ENCODE measurements around the gene CHD8.

Gene CHD8

DNA sequence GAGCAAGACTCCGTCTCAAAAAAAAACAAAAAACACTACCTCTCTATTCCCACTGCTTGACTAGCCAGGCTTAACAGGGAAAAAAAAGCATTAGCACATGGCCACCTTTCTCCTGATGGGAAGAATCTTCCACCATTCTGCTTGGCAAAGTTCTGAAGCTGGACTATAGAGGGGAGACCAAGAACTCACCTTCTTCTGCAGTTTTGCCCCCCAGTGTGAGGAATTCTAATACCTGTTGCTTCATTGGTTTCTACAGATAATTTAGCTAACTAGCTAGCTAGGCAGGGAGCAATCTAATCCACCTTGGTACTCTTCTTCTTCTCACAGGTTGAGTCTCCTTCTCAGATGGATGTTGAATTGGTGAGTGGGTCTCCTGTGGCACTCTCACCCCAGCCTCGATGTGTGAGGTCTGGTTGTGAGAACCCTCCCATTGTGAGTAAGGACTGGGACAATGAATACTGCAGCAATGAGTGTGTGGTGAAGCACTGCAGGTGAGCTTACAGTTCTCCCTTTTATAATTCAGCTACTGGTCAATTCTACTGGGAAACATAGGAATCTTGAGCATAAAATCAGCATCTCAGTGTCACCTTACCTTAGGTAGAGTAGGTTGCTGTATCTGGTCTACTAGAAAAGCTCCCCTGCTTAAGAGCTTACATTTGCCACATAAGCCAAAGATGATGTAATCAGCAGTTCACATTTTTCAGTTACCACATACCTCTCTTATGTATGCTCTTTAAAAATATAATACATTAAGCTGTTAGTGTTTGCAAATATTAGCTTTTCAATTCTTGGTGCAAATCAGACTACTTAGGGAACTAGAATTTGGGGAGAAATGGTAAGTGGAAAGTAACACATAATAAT, 39.2 kb upstream of the CHD8 start:
- no peaks in the 10 kb centered on the region for H3K27me3 ChIP-seq (ENCODE audit: insufficient read depth, insufficient read length)
- H3K4me1 ChIP-seq (ENCODE audit: insufficient read depth, insufficient read length): no peaks in the 10 kb centered on the region
- peaks cover 62% of the 10 kb centered on the region for H3K36me3 ChIP-seq (ENCODE audit: insufficient read depth, insufficient read length, low read length)
- H3K4me3 ChIP-seq (ENCODE audit: insufficient read length, low read depth): no peak overlapping the region
- H3K9ac ChIP-seq (ENCODE audit: insufficient read length, low read depth): no peak overlapping the region
- DNase-seq (ENCODE audit: low read depth, low spot score): no peak
- H3K9me3 ChIP-seq (ENCODE audit: insufficient read depth, low read length): no peaks in the 10 kb centered on the region
- TF ChIP-seq YY1 (IDR thresholded peaks at IDR 0.05; ENCODE audit: insufficient read depth, insufficient read length) (no peak), ZNF274 (IDR thresholded peaks at IDR 0.05; ENCODE audit: low read depth, low read length) (no peak), SUZ12 (IDR thresholded peaks at IDR 0.05; ENCODE audit: extremely low read depth, insufficient read depth, insufficient read length) (no peak)

DNA sequence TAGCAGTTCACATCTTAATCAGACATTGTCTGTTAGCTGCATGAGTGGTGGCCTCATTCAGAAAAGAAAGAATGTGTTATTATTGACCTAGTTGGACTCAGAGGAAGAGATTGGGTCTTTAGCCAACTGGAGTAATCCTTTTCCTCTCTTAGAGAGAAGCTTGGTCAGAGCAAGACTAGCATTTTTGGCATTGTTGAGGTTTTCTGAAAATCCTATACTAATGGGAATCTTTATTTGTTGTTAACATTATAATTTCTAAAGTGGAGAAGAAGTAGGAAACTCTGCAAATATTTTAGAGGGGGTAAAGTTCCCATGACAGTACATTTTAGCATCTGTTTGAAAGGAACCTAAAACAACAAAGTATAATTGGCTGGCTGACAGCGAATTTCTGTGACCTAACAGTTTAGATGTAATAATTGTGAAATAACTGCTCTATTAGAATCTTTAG, 30.7 kb upstream of the CHD8 start:
- H3K9me3 ChIP-seq (ENCODE audit: insufficient read depth, low read length): no peaks in the 10 kb centered on the region
- no peak for TF ChIP-seq ZNF274 (IDR thresholded peaks at IDR 0.05; ENCODE audit: low read depth, low read length)
- no peak for TF ChIP-seq YY1 (IDR thresholded peaks at IDR 0.05; ENCODE audit: insufficient read depth, insufficient read length)
- TF ChIP-seq SUZ12 (IDR thresholded peaks at IDR 0.05; ENCODE audit: extremely low read depth, insufficient read depth, insufficient read length): no peak
- DNase-seq (ENCODE audit: low read depth, low spot score): no peak
- no peak overlapping the region for H3K9ac ChIP-seq (ENCODE audit: insufficient read length, low read depth)
- no peaks in the 10 kb centered on the region for H3K27me3 ChIP-seq (ENCODE audit: insufficient read depth, insufficient read length)
- H3K36me3 ChIP-seq (ENCODE audit: insufficient read depth, insufficient read length, low read length): peaks cover 28% of the 10 kb centered on the region
- no peaks in the 10 kb centered on the region for H3K4me1 ChIP-seq (ENCODE audit: insufficient read depth, insufficient read length)
- no peak overlapping the region for H3K4me3 ChIP-seq (ENCODE audit: insufficient read length, low read depth)

DNA sequence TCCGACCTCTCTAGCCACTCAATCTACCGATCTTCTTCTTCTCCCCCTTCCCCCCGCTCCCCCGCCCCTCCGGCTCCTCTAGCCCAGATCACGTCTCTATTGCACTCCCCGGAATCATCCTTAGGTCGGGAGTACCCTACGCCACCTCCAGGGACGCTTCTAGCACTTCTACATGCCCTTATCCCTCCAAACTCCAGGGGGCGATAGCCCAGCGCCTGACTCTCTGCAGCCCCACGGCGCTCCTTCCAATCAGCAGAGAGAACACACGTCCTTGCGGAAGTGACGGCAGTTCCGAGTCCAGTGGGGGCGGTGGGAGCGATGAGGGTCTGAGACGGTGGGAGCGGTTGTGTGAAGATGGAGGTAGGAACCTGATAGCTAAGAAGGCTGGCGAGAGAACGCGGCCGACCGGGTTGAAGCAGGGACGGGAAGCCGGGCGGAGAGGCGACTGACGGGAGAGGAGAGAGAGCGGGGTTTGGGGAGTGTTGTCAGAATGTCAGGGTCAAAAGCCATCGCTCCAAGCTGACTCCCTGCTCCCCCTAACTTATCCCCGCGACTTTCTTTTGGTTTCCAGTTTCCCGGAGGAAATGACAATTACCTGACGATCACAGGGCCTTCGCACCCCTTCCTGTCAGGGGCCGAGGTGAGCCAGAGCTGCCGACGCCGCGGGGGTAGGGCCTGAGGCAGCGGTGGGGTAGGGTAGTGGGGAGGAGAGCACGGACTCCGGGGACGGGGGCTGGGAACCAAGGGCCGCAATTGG, 21.2 kb upstream of the CHD8 start, which contains the start of the genes RAB2B and TOX4:
RAB2B (minus strand) TSS at position 35 of the 757 bp plus-strand sequence. CDS start 87 bp downstream, outside the sequence.
TOX4 (plus strand) TSS at position 271 of the 757 bp plus-strand sequence; CDS start at position 355, 84 bp downstream.
- peak; percentile 94 for DNase-seq (ENCODE audit: low read depth, low spot score)
- no peaks in the 10 kb centered on the region for H3K4me1 ChIP-seq (ENCODE audit: insufficient read depth, insufficient read length)
- no peak for TF ChIP-seq ZNF274 (IDR thresholded peaks at IDR 0.05; ENCODE audit: low read depth, low read length)
- TF ChIP-seq SUZ12 (IDR thresholded peaks at IDR 0.05; ENCODE audit: extremely low read depth, insufficient read depth, insufficient read length): no peak
- TF ChIP-seq YY1 (IDR thresholded peaks at IDR 0.05; ENCODE audit: insufficient read depth, insufficient read length): no peak
- no peaks in the 10 kb centered on the region for H3K27me3 ChIP-seq (ENCODE audit: insufficient read depth, insufficient read length)
- H3K9ac ChIP-seq (ENCODE audit: insufficient read length, low read depth): peak within 1 kb of the TSS; percentile 89
- H3K9me3 ChIP-seq (ENCODE audit: insufficient read depth, low read length): no peaks in the 10 kb centered on the region
- peak within 1 kb of the TSS; percentile 91 for H3K4me3 ChIP-seq (ENCODE audit: insufficient read length, low read depth)
- H3K36me3 ChIP-seq (ENCODE audit: insufficient read depth, insufficient read length, low read length): peaks cover 22% of the 10 kb centered on the region

DNA sequence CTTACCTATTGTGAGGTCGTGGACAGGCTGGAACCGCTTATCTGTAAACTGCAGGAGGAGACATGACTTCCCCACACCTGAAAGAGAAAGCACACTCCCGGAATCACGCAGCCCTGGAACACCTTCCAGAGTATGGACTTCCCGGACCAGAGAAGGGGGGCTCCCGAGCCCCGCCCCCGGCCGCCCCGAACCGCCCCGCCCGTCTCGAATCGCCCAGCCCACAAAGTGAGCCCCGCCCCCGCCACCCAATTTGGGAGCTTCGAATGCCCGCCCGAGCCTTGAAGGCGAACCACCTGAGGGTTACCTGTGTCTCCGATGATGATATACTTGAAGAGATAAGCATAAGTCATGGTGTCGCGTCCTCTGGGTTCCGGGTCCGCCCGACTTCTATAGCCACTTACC, 20.6 kb upstream of the CHD8 start:
- TF ChIP-seq SUZ12 (IDR thresholded peaks at IDR 0.05; ENCODE audit: extremely low read depth, insufficient read depth, insufficient read length) (no peak), ZNF274 (IDR thresholded peaks at IDR 0.05; ENCODE audit: low read depth, low read length) (no peak), YY1 (IDR thresholded peaks at IDR 0.05; ENCODE audit: insufficient read depth, insufficient read length) (no peak)
- no peaks in the 10 kb centered on the region for H3K9me3 ChIP-seq (ENCODE audit: insufficient read depth, low read length)
- DNase-seq (ENCODE audit: low read depth, low spot score): peak; percentile 25
- no peaks in the 10 kb centered on the region for H3K27me3 ChIP-seq (ENCODE audit: insufficient read depth, insufficient read length)
- H3K9ac ChIP-seq (ENCODE audit: insufficient read length, low read depth): peak overlapping the region; percentile 85
- no peaks in the 10 kb centered on the region for H3K4me1 ChIP-seq (ENCODE audit: insufficient read depth, insufficient read length)
- peaks cover 19% of the 10 kb centered on the region for H3K36me3 ChIP-seq (ENCODE audit: insufficient read depth, insufficient read length, low read length)
- peak overlapping the region; percentile 79 for H3K4me3 ChIP-seq (ENCODE audit: insufficient read length, low read depth)

DNA sequence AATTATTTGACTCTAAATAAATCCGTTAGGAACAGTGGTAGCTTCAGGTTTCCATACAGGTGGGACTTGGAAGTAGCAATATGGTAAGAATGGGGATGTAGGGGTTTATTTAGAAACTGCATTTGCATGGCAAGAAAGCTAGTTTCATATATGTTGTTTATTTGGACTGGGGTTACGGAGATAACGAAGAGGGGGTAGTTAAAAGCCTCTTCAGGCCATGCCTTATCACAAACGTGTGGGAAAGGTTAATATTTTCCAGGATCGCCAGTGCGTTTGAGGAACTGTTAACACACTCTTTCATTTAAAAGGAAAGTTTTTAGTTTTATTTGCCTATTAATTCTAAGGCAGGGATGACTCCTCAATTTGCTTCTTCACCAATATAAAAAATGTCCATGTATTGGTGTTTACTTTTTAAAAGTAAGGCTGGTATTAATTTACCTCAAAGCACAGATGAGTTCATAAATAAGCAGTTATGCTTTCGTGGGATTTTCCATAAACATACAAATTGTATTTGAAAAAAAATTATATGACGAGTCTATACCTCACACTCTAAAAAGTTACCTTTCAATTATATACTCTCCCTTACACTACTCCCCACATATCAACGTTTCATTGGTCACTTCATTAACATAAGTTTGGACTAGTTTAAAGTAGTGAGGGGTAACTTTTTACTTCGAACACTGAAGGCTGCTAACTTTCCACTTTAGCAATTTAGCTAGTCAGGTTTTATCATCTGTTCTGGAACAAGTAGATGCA, 20.0 kb upstream of the CHD8 start:
- H3K36me3 ChIP-seq (ENCODE audit: insufficient read depth, insufficient read length, low read length): peaks cover 19% of the 10 kb centered on the region
- H3K9ac ChIP-seq (ENCODE audit: insufficient read length, low read depth): peak overlapping the region; percentile 85
- no peak for DNase-seq (ENCODE audit: low read depth, low spot score)
- H3K9me3 ChIP-seq (ENCODE audit: insufficient read depth, low read length): no peaks in the 10 kb centered on the region
- TF ChIP-seq YY1 (IDR thresholded peaks at IDR 0.05; ENCODE audit: insufficient read depth, insufficient read length) (no peak), ZNF274 (IDR thresholded peaks at IDR 0.05; ENCODE audit: low read depth, low read length) (no peak), SUZ12 (IDR thresholded peaks at IDR 0.05; ENCODE audit: extremely low read depth, insufficient read depth, insufficient read length) (no peak)
- no peaks in the 10 kb centered on the region for H3K27me3 ChIP-seq (ENCODE audit: insufficient read depth, insufficient read length)
- no peaks in the 10 kb centered on the region for H3K4me1 ChIP-seq (ENCODE audit: insufficient read depth, insufficient read length)
- H3K4me3 ChIP-seq (ENCODE audit: insufficient read length, low read depth): peak overlapping the region; percentile 79

DNA sequence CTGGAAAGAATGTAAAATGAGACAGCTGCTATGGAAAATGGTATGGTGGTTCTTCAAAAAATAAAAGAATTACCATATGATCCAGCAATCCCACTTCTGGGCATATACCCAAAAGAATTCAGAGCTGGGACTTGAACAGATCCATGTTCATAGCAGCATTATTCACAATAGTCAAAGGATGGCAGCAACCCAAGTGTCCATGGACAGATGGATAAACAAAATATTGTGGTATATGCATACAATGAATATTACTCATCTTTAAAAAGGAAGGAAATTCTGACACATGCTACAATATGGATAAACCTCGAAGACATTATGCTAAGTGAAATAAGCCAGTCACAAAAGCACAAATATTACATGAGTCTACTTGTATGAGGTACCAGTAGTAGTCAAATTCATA, 11.7 kb upstream of the CHD8 start:
- Histone ChIP-seq H3K9ac (ENCODE audit: insufficient read length, low read depth) (no peak overlapping the region), H3K36me3 (ENCODE audit: insufficient read depth, insufficient read length, low read length) (peaks cover 36% of the 10 kb centered on the region)
- DNase-seq (ENCODE audit: low read depth, low spot score): no peak

More for the DNA sequence above, 11.7 kb upstream of the CHD8 start:
- H3K4me1 ChIP-seq (ENCODE audit: insufficient read depth, insufficient read length): no peaks in the 10 kb centered on the region
- H3K9me3 ChIP-seq (ENCODE audit: insufficient read depth, low read length): no peaks in the 10 kb centered on the region
- no peak overlapping the region for H3K4me3 ChIP-seq (ENCODE audit: insufficient read length, low read depth)
- TF ChIP-seq SUZ12 (IDR thresholded peaks at IDR 0.05; ENCODE audit: extremely low read depth, insufficient read depth, insufficient read length) (no peak), YY1 (IDR thresholded peaks at IDR 0.05; ENCODE audit: insufficient read depth, insufficient read length) (no peak), ZNF274 (IDR thresholded peaks at IDR 0.05; ENCODE audit: low read depth, low read length) (no peak)
- no peaks in the 10 kb centered on the region for H3K27me3 ChIP-seq (ENCODE audit: insufficient read depth, insufficient read length)

Data from NT2/D1 (cell line).